GM21619 (cell line): ENCODE results near the gene IL17B.

Source experiments
- ATAC-seq: cut with Tn5 transposase; IDR thresholded peaks from one replicate; pipeline ENCODE4 v1.9.1; 2021; ENCODE audit not compliant: unreplicated experiment

IL17B gene

GRCh38 chr5:149379177-149379761, at the start of gene IL17B:
TSS of gene IL17B (minus strand) at chr5:149379292. CDS start at chr5:149379225, 67 bp downstream.
- ATAC-seq = no peak

GRCh38 chr5:149428032-149428431, 48.9 kb upstream of the IL17B start:
- no peak for ATAC-seq

GRCh38 chr5:149427374-149427773, 48.3 kb upstream of the IL17B start:
- ATAC-seq = no peak

- ATAC-seq = no peak
Observed at GRCh38 chr5:149426931-149427330, 47.8 kb upstream of the IL17B start.

GRCh38 chr5:149425729-149426128, 46.6 kb upstream of the IL17B start:
- no peak for ATAC-seq

- no peak for ATAC-seq
Observed at GRCh38 chr5:149424371-149425315, 45.6 kb upstream of the IL17B start.

- no peak for ATAC-seq
Observed at GRCh38 chr5:149423794-149424268, 44.7 kb upstream of the IL17B start.

GRCh38 chr5:149423049-149423793, 44.1 kb upstream of the IL17B start:
- no peak for ATAC-seq

- ATAC-seq = peak; percentile 47
Observed at GRCh38 chr5:149422366-149423048, 43.4 kb upstream of the IL17B start.

GRCh38 chr5:149421834-149422233, 42.7 kb upstream of the IL17B start:
- ATAC-seq = no peak

GRCh38 chr5:149421372-149421685, 42.2 kb upstream of the IL17B start:
- no peak for ATAC-seq

- no peak for ATAC-seq
Observed at GRCh38 chr5:149420545-149421371, 41.7 kb upstream of the IL17B start.

- ATAC-seq = no peak
Observed at GRCh38 chr5:149419859-149420544, 40.9 kb upstream of the IL17B start.

GRCh38 chr5:149419532-149419858, 40.4 kb upstream of the IL17B start:
- no peak for ATAC-seq

- no peak for ATAC-seq
Observed at GRCh38 chr5:149418910-149419531, 39.9 kb upstream of the IL17B start.

GRCh38 chr5:149417711-149418368, 38.7 kb upstream of the IL17B start:
- ATAC-seq = no peak

- ATAC-seq = no peak
Observed at GRCh38 chr5:149416987-149417710, 38.1 kb upstream of the IL17B start.
